HEK293 (cell line): ENCODE results near the gene COL18A1.
A peak's percentile ranks its signal among the peaks of the same experiment; 100 is the strongest.

Experiments used
- CTCF ChIA-PET: fragments of 350-600 bp; formaldehyde crosslinking; extraction: SDS; loops from one replicate; lab custom pipeline; 2021; ENCODE audit warnings: antibody characterized with exemption; lab: Yijun Ruan, JAX
- POLR2A ChIA-PET: fragments of 300-600 bp; formaldehyde crosslinking; extraction: SDS; loops from one replicate; lab custom pipeline; 2020; ENCODE audit warnings: antibody characterized with exemption, inconsistent platforms; lab: Yijun Ruan, JAX
- H3K27ac ChIP-seq: fragments of 200-500 bp; sonication (Bioruptor generic); 2 replicates; pipeline ENCODE4 v1.5.1; 2014; ENCODE audit warnings: low read depth, low read length, control low read depth, inconsistent platforms; ENCODE audit errors: extremely low read depth
- H3K36me3 ChIP-seq, 2 experiments: fragments of 200-500 bp in 1 of 2; sonication (Bioruptor generic) in 1 of 2; 1 replicate in 1 of 2; 2 replicates in 1 of 2; pipeline ENCODE4 v1.5.1; 2014 to 2017; ENCODE audit warnings: inconsistent platforms in 2 of 2, low read length in 2 of 2; ENCODE audit not compliant: control insufficient read depth in 2 of 2, insufficient read depth in 1 of 2
- H3K4me1 ChIP-seq: fragments of 200-500 bp; sonication (Bioruptor generic); 2 replicates; pipeline ENCODE4 v1.5.1; 2014; ENCODE audit warnings: mild to moderate bottlenecking, low read length, inconsistent platforms; ENCODE audit not compliant: control insufficient read depth, insufficient read depth
- H3K4me3 ChIP-seq: 2 replicates; pipeline ENCODE4 v1.5.1; 2011; ENCODE audit warnings: low read depth, mild to moderate bottlenecking, control low read depth, low read length, moderate library complexity
- H3K9me3 ChIP-seq: fragments of 200-500 bp; sonication (Bioruptor generic); 2 replicates; pipeline ENCODE4 v1.5.1; 2014; ENCODE audit warnings: low read depth, low read length, inconsistent platforms; ENCODE audit not compliant: control insufficient read depth, insufficient read depth
- MZF1 ChIP-seq: fragments of 450-650 bp; formaldehyde crosslinking; IDR thresholded peaks from 2 replicates; pipeline ENCODE4 v1.5.1; 2017; ENCODE audit warnings: missing biosample characterization, missing genetic modification characterization, borderline replicate concordance
- SCRT1 ChIP-seq: fragments of 450-650 bp; formaldehyde crosslinking; IDR thresholded peaks from 2 replicates; pipeline ENCODE4 v1.5.1; 2016; ENCODE audit warnings: missing biosample characterization, missing genetic modification characterization, borderline replicate concordance
- TCF7L2 ChIP-seq: IDR thresholded peaks from 2 replicates; pipeline ENCODE4 v1.6.1; 2011; ENCODE audit warnings: low read depth, mild to moderate bottlenecking, inconsistent platforms, low read length, moderate library complexity, borderline replicate concordance
- ZBTB17 ChIP-seq: fragments of 450-650 bp; formaldehyde crosslinking; IDR thresholded peaks from 2 replicates; pipeline ENCODE4 v1.5.1; 2016; ENCODE audit warnings: missing biosample characterization, missing genetic modification characterization
- ZFP41 ChIP-seq: fragments of 450-650 bp; formaldehyde crosslinking; IDR thresholded peaks from 2 replicates; pipeline ENCODE4 v1.5.1; 2016; ENCODE audit warnings: missing biosample characterization, missing genetic modification characterization, borderline replicate concordance
- ZFP69B ChIP-seq: fragments of 450-650 bp; formaldehyde crosslinking; IDR thresholded peaks from 2 replicates; pipeline ENCODE4 v1.5.1; 2016; ENCODE audit warnings: missing biosample characterization, missing genetic modification characterization
- ZNF114 ChIP-seq: fragments of 450-650 bp; formaldehyde crosslinking; IDR thresholded peaks from 2 replicates; pipeline ENCODE4 v1.5.0; 2017; ENCODE audit warnings: missing biosample characterization, missing genetic modification characterization
- ZNF155 ChIP-seq: fragments of 450-650 bp; formaldehyde crosslinking; IDR thresholded peaks from 2 replicates; pipeline ENCODE4 v1.5.1; 2016; ENCODE audit warnings: missing biosample characterization, missing genetic modification characterization
- ZNF292 ChIP-seq: fragments of 450-650 bp; formaldehyde crosslinking; IDR thresholded peaks from 2 replicates; pipeline ENCODE4 v1.5.1; 2016; ENCODE audit warnings: low read depth, missing biosample characterization, missing genetic modification characterization, borderline replicate concordance
- ZNF510 ChIP-seq: fragments of 450-650 bp; formaldehyde crosslinking; IDR thresholded peaks from 2 replicates; pipeline ENCODE4 v1.5.1; 2018; ENCODE audit warnings: mild to moderate bottlenecking, missing genetic modification characterization, missing biosample characterization; ENCODE audit not compliant: insufficient replicate concordance
- ZNF529 ChIP-seq: fragments of 450-650 bp; formaldehyde crosslinking; IDR thresholded peaks from 2 replicates; pipeline ENCODE4 v1.5.1; 2017; ENCODE audit warnings: missing genetic modification characterization, missing biosample characterization; ENCODE audit not compliant: insufficient replicate concordance
- ZNF558 ChIP-seq: fragments of 450-650 bp; formaldehyde crosslinking; IDR thresholded peaks from 2 replicates; pipeline ENCODE4 v1.5.1; 2016; ENCODE audit warnings: missing biosample characterization, missing genetic modification characterization
- ZNF560 ChIP-seq: fragments of 450-650 bp; formaldehyde crosslinking; IDR thresholded peaks from 2 replicates; pipeline ENCODE4 v1.5.1; 2017; ENCODE audit warnings: missing biosample characterization, missing genetic modification characterization, borderline replicate concordance
- ZNF571 ChIP-seq: fragments of 450-650 bp; formaldehyde crosslinking; IDR thresholded peaks from 2 replicates; pipeline ENCODE4 v1.5.0; 2017; ENCODE audit warnings: missing biosample characterization, missing genetic modification characterization
- ZNF596 ChIP-seq: fragments of 450-650 bp; IDR thresholded peaks from 2 replicates; pipeline ENCODE4 v1.5.0; 2018; ENCODE audit warnings: missing biosample characterization, mild to moderate bottlenecking, missing genetic modification characterization, moderate library complexity
- ZNF664 ChIP-seq: fragments of 450-650 bp; formaldehyde crosslinking; IDR thresholded peaks from 2 replicates; pipeline ENCODE4 v1.5.1; 2016; ENCODE audit warnings: missing biosample characterization, missing genetic modification characterization
- ZNF707 ChIP-seq: fragments of 450-650 bp; formaldehyde crosslinking; IDR thresholded peaks from 2 replicates; pipeline ENCODE4 v1.5.1; 2016; ENCODE audit warnings: missing biosample characterization, missing genetic modification characterization
- ZNF776 ChIP-seq: fragments of 450-650 bp; formaldehyde crosslinking; IDR thresholded peaks from 2 replicates; pipeline ENCODE4 v1.5.0; 2017; ENCODE audit warnings: missing biosample characterization, missing genetic modification characterization, borderline replicate concordance
- ZSCAN30 ChIP-seq: fragments of 450-650 bp; IDR thresholded peaks from 2 replicates; pipeline ENCODE4 v1.5.1; 2018; ENCODE audit warnings: missing biosample characterization, mild to moderate bottlenecking, missing genetic modification characterization, moderate library complexity
- TF ChIP-seq, protein P1 (sequence below): fragments of 450-650 bp; formaldehyde crosslinking; IDR thresholded peaks from 2 replicates; pipeline ENCODE4 v1.5.1; 2016; ENCODE audit warnings: missing biosample characterization, missing genetic modification characterization
- TF ChIP-seq, protein P2 (sequence below): fragments of 450-650 bp; formaldehyde crosslinking; IDR thresholded peaks from 2 replicates; pipeline ENCODE4 v1.5.0; 2017; ENCODE audit warnings: missing biosample characterization, missing genetic modification characterization, borderline replicate concordance
- TF ChIP-seq, protein P3 (sequence below): fragments of 450-650 bp; formaldehyde crosslinking; IDR thresholded peaks from 2 replicates; pipeline ENCODE4 v1.5.1; 2016; ENCODE audit warnings: missing biosample characterization, missing genetic modification characterization

COL18A1 gene

DNA sequence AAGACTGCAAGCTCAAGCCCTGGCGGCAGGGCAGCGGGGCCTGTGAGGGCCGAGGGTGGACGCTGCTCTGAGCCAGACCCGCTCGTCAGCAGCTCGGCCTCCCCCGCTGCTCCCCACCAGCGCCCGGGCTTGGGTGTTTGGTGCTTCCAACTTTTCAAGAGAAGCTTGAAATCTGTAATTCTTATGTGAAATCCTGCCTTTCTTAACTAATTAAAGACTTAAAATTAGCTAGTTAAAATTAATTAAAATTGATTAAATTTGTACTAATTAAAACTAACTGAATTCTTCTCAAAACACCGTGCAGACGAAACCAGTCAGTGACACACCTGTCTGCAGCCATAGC, 151.3 kb downstream of the COL18A1 start:
- no peak overlapping the region for H3K4me3 ChIP-seq
- POLR2A ChIA-PET: interaction anchor here (0.5 to 1.7 kb wide), 11 partner anchors 12 to 269 kb away, joined by 3 to 10 read pairs (median 3); partner anchors contain the start of gene POFUT2
- no peaks in the 10 kb centered on the region for H3K36me3 ChIP-seq
- no peak overlapping the region for H3K27ac ChIP-seq
- TF ChIP-seq ZBTB17 (tag by site-specific recombination): 0 out of 2 replicates have a peak, but pooled peaks have one; percentile 3
- no peak for TF ChIP-seq ZNF707
- no peaks in the 10 kb centered on the region for H3K9me3 ChIP-seq
- peaks cover 6% of the 10 kb centered on the region; the same call in 1 of the 2 replicates for H3K4me1 ChIP-seq
- CTCF ChIA-PET: interaction anchor here (0.6 to 4.9 kb wide), 56 partner anchors 9 to 529 kb away, joined by 3 to 70 read pairs (median 4); no protein-coding TSS in a partner anchor

DNA sequence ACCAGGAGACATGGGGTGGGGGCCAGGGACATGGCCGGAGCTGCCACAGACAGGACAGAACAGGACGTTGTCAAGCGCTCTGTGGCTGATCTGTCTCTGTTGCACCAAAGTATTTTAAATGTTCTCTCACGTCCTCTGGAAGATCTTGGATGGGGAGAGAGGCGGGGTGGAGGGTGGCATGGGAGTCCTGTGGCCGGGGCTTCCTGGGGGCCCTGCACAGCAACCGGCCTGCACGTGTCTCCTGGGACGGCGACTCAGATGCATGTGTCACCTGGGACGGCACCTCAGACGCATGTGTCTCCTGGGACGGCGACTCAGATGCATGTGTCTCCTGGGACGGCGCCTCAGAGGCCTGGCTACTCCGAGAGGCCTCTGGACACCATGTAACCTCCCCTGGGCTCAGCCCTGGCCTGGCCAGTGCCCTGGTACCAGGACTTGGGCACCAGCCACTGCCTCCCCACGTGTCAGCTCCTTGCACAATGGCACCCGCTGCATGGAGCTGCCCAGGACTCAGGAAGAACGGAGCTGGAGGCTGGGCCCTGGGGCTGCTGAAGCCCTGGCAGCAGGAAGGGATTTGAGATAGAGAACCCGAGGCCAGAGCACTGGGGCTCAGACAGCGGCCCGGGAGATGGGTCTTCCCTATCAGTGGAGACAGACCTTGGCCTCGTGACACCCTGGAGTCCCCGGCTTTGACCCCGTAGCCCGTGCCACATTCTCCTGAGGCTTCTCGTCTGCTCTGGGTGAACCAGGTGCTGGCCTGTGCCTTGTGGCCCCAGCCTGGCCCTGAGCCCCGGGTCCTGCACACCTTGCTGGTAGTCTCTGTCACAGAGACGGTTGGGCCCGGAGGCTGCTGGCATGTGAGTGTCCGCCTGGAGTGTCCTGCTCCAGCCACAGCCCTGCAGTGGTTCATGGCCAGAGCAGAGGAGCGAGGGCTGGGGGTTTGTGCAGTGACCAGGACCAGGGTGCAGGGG, 152.0 kb downstream of the COL18A1 start:
- Histone ChIP-seq H3K36me3 (no peaks in the 10 kb centered on the region), H3K4me1 (peaks cover 6% of the 10 kb centered on the region; the same call in 1 of the 2 replicates), H3K27ac (no peak overlapping the region), H3K9me3 (no peaks in the 10 kb centered on the region), H3K4me3 (no peak overlapping the region)
- ChIA-PET CTCF (interaction anchor here (0.6 to 4.9 kb wide), 50 partner anchors 8 to 659 kb away, joined by 3 to 70 read pairs (median 4); no protein-coding TSS in a partner anchor), POLR2A (interaction anchor here (0.7 to 1.7 kb wide), 10 partner anchors 12 to 269 kb away, joined by 3 to 10 read pairs (median 4); partner anchors contain the start of gene POFUT2)
- no peak for TF ChIP-seq ZNF776
- TF ChIP-seq, protein P1, sequence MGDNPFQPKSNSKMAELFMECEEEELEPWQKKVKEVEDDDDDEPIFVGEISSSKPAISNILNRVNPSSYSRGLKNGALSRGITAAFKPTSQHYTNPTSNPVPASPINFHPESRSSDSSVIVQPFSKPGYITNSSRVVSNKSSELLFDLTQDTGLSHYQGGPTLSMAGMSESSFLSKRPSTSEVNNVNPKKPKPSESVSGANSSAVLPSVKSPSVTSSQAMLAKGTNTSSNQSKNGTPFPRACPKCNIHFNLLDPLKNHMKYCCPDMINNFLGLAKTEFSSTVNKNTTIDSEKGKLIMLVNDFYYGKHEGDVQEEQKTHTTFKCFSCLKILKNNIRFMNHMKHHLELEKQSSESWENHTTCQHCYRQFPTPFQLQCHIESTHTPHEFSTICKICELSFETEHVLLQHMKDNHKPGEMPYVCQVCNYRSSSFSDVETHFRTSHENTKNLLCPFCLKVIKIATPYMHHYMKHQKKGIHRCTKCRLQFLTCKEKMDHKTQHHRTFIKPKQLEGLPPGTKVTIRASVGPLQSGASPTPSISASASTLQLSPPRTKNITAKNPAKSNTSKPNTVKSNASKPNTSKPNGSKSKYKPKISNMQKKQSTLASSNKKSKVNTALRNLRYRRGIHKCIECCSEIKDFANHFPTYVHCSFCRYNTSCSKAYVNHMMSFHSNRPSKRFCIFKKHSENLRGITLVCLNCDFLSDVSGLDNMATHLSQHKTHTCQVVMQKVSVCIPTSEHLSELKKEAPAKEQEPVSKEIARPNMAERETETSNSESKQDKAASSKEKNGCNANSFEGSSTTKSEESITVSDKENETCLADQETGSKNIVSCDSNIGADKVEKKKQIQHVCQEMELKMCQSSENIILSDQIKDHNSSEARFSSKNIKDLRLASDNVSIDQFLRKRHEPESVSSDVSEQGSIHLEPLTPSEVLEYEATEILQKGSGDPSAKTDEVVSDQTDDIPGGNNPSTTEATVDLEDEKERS (tag by site-specific recombination): no peak
- TF ChIP-seq, protein P2, sequence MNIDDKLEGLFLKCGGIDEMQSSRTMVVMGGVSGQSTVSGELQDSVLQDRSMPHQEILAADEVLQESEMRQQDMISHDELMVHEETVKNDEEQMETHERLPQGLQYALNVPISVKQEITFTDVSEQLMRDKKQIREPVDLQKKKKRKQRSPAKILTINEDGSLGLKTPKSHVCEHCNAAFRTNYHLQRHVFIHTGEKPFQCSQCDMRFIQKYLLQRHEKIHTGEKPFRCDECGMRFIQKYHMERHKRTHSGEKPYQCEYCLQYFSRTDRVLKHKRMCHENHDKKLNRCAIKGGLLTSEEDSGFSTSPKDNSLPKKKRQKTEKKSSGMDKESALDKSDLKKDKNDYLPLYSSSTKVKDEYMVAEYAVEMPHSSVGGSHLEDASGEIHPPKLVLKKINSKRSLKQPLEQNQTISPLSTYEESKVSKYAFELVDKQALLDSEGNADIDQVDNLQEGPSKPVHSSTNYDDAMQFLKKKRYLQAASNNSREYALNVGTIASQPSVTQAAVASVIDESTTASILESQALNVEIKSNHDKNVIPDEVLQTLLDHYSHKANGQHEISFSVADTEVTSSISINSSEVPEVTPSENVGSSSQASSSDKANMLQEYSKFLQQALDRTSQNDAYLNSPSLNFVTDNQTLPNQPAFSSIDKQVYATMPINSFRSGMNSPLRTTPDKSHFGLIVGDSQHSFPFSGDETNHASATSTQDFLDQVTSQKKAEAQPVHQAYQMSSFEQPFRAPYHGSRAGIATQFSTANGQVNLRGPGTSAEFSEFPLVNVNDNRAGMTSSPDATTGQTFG (tag by site-specific recombination): no peak
- TF ChIP-seq ZNF529 (tag by site-specific recombination): no peak

DNA sequence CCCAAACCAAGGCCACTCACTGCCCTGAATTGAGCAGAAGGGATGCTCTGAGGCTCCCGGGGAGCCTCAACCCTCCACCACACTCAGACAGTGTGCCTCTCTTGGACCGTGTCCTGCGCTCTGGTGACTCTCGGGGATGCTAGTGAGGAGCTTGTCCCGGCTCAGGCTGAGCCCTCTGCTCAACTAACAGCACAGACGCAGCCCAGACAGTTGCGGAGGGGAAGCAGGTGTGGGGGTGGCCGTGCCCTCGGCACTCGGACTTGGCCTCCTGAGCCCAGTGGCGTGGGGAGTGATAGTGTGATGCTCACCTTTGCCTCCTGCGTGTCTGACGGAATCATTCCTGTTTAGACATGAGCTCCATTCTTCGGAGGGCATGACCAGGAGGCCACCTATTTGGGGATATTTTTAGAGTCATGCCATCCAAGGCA, 152.7 kb downstream of the COL18A1 start:
- no peak overlapping the region for H3K4me3 ChIP-seq
- ChIA-PET POLR2A (no interaction called here), CTCF (interaction anchor here (0.6 to 4.9 kb wide), 2 partner anchors 39 to 659 kb away, joined by 4 to 70 read pairs; no protein-coding TSS in a partner anchor)
- peaks cover 6% of the 10 kb centered on the region; the same call in 1 of the 2 replicates for H3K4me1 ChIP-seq
- H3K9me3 ChIP-seq: no peaks in the 10 kb centered on the region
- no peaks in the 10 kb centered on the region for H3K36me3 ChIP-seq
- H3K27ac ChIP-seq: no peak overlapping the region
- no peak for TF ChIP-seq ZNF707
- no peak for TF ChIP-seq ZNF596
- no peak for TF ChIP-seq SCRT1
- TF ChIP-seq ZFP41 (tag by site-specific recombination): no peak
- TF ChIP-seq ZNF571 (tag by site-specific recombination): no peak
- no peak for TF ChIP-seq ZNF155 (tag by site-specific recombination)
- no peak for TF ChIP-seq ZNF664 (tag by site-specific recombination)
- TF ChIP-seq ZNF558: no peak
- no peak for TF ChIP-seq ZSCAN30 (tag by site-specific recombination)
- no peak for TF ChIP-seq MZF1 (tag by site-specific recombination)
- no peak for TF ChIP-seq ZNF114
- TF ChIP-seq ZNF560 (tag by site-specific recombination): no peak
- no peak for TF ChIP-seq ZNF510 (tag by site-specific recombination)
- TF ChIP-seq ZNF292 (tag by site-specific recombination): no peak
- TF ChIP-seq TCF7L2: no peak
- TF ChIP-seq, protein P3, sequence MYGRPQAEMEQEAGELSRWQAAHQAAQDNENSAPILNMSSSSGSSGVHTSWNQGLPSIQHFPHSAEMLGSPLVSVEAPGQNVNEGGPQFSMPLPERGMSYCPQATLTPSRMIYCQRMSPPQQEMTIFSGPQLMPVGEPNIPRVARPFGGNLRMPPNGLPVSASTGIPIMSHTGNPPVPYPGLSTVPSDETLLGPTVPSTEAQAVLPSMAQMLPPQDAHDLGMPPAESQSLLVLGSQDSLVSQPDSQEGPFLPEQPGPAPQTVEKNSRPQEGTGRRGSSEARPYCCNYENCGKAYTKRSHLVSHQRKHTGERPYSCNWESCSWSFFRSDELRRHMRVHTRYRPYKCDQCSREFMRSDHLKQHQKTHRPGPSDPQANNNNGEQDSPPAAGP (tag by site-specific recombination): no peak
- TF ChIP-seq ZFP69B (tag by site-specific recombination): no peak
